ENCODE measurements around the gene PFDN2.

GRCh38 chr1:161066694-161067093 lies 51.1 kb downstream of the PFDN2 start:
- TF ChIP-seq POLR2A (IDR thresholded peaks at IDR 0.05) (no peak), CTCF (IDR thresholded peaks at IDR 0.05) (no peak)

All from heart left ventricle (tissue), 13 donors.